ENCODE results near the gene PPP1CB.

The PPP1CB gene

DNA sequence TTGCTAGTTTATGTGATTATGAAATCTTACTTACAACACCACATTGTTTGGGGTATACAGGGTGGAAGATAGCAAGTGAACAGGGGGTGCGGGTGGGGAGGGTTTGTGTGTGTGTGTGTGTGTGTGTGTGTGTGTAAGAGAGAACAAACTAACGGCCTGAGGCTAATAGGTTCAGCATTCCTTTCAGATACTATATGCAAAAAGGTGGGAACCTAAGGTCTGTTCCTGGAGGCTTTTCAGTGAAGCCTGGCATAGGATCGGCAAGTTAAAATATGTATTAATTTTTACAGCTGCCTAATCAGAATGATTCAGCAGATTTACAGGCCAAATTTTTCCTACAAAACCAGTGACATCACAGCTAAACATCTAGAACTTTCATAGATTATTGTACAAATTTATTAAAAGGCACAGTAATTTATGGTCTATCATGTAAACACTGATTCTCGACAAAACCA is 51.4 kb downstream of the PPP1CB start:
- no peak for TF ChIP-seq CTCF (IDR thresholded peaks at IDR 0.05; ENCODE audit: extremely low read depth, missing control alignments)
- DNase-seq (ENCODE audit: low spot score): no peak

DNA sequence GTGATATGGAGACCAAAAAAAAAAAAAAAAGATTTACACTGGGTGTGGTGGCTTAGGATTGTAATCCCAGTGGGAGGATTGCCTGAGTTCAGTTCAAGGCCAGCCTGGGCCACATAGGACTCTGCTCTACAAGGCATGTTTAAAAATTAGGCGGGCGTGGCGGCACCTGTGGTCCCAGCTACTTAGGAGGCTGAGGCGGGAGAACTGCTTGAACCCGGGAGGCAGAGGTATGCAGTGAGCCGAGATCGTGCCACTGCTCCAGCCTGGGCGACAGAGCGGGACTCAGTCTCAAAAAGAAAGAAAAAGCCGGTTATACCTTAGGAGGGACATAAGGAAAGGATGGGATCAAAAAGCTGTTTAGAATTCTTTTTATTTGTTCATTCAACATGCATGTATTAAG is 58.3 kb downstream of the PPP1CB start:
- no peak for TF ChIP-seq CTCF (IDR thresholded peaks at IDR 0.05; ENCODE audit: extremely low read depth, missing control alignments)
- no peak for DNase-seq (ENCODE audit: low spot score)

DNA sequence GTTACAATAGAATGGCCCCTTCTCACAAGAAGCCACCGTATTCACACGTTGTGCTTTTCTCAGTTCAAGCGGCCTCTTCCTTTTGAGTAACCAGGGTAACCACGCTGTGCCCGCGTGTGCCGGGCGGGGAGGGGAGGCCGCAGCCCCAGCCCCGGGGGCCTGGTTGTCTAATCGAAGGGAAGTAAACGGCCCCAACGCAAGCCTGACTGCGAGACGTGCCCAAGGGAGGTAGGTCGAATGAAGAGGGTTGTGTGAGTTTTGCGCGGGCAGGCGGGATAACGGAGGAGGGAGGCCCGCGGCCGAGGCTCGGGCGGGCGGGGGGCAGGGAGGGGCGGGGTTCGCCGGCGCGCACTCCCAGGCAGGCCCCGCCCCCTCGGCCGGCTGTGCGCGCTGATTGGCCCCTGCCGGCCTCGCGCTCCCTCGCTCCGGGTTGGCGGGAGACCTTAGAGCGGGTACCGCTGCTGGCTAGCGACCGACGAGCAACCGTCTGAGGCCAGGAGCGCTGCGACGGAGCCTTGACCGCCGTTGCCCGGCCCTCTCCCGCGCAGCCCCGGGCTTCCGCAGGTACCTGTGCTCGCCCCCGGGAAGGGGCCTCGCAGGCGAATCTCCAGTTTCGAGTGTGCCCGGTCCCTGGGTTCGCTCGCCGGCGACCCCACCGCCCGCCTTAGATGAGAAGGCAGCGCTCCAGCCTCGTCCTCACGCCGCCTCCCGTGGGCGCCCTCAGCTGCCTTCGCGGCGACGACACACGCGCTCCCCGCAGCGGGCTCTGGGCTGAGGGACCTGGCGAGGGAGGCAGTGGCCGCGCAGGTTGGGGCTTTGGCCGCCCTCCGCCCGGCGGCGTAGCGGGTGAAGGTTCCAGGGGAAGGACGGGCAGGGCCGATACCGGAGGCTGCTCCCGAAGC is 59.0 kb downstream of the PPP1CB start, which contains the start of gene SPDYA:
SPDYA (plus strand) TSS at position 451 of the 902 bp plus-strand sequence. CDS start 5,181 bp downstream, outside the sequence.
- no peak for TF ChIP-seq CTCF (IDR thresholded peaks at IDR 0.05; ENCODE audit: extremely low read depth, missing control alignments)
- DNase-seq (ENCODE audit: low spot score): peak; percentile 91

DNA sequence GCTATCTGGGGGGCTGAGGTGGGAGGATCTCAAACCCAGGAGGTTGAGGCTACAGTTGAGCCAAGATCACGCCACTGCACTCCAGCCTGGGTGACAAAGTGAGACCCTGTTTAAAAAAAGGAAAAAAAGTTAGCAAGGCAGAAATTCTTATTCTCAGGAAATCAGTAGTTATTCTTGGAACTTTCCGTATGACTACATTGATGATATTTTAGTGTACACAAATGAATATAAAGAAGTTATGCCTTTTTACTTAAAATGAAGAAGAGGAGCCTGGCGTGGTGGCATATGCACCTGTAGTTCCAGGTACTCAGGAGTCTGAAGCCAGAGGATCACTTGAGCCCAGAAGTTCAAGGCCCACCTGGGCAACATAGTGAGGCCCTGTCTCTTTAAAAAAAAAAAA is 66.4 kb downstream of the PPP1CB start:
- no peak for DNase-seq (ENCODE audit: low spot score)
- TF ChIP-seq CTCF (IDR thresholded peaks at IDR 0.05; ENCODE audit: extremely low read depth, missing control alignments): no peak

DNA sequence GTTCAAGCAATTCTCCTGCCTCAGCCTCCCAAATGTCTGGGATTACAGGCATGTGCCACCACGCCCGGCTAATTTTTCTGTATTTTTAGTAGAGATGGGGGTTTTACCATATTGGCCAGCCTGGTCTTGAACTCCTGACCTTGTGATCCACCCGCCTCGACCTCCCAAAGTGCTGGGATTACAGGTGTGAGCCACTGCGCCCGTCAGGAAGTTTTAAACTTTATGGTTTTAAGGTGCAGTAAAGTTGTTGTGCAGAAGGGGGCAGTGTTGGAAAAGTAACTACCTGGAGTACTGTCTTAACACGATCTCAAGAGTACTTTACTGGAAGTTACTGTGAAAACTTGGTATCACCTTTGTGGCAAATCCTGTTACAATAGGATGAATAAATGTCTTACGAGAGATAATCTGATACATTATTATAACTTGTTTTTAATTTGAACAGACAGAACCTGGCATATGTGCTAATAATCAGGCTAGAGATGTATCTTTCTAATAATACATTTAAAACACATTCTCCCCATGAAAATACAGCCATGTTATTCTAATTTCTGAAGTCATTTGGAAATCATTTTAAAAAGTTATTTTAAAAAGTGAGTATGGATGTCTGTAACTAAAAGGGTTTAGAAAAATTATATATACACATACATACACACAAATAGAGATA is 69.8 kb downstream of the PPP1CB start:
- TF ChIP-seq CTCF (IDR thresholded peaks at IDR 0.05; ENCODE audit: extremely low read depth, missing control alignments): peak; percentile 53
- peak; percentile 41 for DNase-seq (ENCODE audit: low spot score)

GRCh38 chr2:28822036-28822435 is 70.4 kb downstream of the PPP1CB start:
- no peak for DNase-seq (ENCODE audit: low spot score)
- no peak for TF ChIP-seq CTCF (IDR thresholded peaks at IDR 0.05; ENCODE audit: extremely low read depth, missing control alignments)

DNA sequence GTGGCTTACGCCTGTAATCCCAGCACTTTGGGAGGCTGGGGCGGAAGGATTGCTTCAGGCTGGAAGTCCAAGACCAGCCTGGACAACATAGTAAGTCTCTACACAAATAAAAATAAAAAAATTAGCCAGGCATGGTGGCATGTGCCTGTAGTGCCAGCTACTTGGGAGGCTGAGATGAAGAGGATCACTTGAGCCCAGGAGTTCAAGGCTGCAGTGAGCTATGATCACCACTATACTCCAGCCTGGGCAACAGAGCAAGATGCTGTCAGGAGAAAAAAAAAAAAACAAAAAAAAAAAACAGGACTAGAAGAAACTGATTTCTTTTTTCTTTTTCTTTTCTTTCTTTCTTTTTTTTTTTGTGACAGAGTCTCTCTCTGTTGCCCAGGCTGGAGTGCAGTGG is 72.6 kb downstream of the PPP1CB start:
- no peak for TF ChIP-seq CTCF (IDR thresholded peaks at IDR 0.05; ENCODE audit: extremely low read depth, missing control alignments)
- DNase-seq (ENCODE audit: low spot score): no peak

All from GM20000 (cell line).